ENCODE measurements around the gene EVA1A. TPM values are rescaled to one million over a fixed set of nuclear protein-coding genes. Genes with fewer than 3 reads are reported as not detected.

EVA1A gene
- total RNA-seq, 2 donors from 2014 or later: 0.38 to 0.56 TPM

DNA sequence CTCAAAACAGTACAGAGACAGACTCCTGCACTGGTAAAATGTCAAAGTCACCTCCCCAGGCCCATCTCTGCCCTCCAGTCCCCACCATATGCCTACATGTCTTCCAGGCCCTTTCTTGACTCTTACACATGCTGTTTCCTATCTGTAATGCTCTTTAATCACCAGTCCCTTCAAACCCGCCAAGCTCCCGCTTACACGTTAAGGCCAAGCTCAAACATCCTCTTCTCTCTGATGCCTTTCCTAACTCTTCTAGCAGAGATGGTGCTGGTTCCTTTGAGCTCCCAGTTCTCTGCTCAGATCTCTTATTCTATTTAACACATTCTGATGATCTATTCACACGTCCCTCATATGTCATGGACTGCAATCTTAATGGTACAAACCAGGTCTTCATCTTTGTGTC, 5.0 kb downstream of the EVA1A start:
- Mint-ChIP-seq H3K27ac (no peak overlapping the region), H3K27me3 (ENCODE audit: low read depth) (peaks cover 72% of the 10 kb centered on the region), H3K4me3 (no peak overlapping the region), H3K36me3 (ENCODE audit: insufficient read depth in 2 of 2) (no peaks in the 10 kb centered on the region), H3K4me1 (ENCODE audit: low read depth) (peaks cover 7% of the 10 kb centered on the region), H3K9me3 (no peaks in the 10 kb centered on the region)
- no peak for ATAC-seq (replicated peaks in 1 of 2)
- no peak for DNase-seq

DNA sequence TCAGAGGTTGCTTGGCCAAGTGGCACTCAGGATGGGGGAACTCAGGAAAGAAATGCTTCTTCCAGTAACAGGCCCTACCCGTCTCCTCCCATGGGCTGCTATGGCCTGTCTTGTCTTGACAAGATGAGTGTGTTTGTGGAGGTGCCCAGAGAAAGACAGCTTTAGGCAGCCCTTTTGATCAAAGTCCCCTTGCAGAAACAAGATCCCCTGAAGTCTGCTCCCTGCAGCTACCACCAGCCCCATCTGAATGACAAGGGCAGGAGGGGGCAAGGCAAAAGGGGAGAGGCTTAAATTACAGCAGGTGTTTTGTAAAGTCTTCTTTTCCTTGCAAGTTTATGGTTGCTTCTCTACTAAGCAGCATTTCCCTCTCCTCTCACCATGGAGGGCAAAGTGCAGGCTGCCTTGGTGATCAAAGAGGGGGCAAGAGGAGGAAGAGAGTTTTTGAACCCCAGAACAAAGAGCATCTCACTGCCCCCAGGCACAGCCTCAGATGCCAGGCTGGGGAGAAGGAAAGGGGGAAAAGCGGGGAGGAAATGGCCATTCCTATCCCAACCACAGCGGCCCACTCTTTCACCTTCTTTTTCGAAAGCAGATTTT, 6.7 kb downstream of the EVA1A start:
- H3K27me3 Mint-ChIP-seq (ENCODE audit: low read depth): peaks cover 64% of the 10 kb centered on the region
- no peak for ATAC-seq (replicated peaks in 1 of 2)
- no peaks in the 10 kb centered on the region for H3K36me3 Mint-ChIP-seq (ENCODE audit: insufficient read depth in 2 of 2)
- H3K4me1 Mint-ChIP-seq (ENCODE audit: low read depth): no peaks in the 10 kb centered on the region
- H3K9me3 Mint-ChIP-seq: no peaks in the 10 kb centered on the region
- DNase-seq: no peak
- no peak overlapping the region for H3K27ac Mint-ChIP-seq
- H3K4me3 Mint-ChIP-seq: no peak overlapping the region

DNA sequence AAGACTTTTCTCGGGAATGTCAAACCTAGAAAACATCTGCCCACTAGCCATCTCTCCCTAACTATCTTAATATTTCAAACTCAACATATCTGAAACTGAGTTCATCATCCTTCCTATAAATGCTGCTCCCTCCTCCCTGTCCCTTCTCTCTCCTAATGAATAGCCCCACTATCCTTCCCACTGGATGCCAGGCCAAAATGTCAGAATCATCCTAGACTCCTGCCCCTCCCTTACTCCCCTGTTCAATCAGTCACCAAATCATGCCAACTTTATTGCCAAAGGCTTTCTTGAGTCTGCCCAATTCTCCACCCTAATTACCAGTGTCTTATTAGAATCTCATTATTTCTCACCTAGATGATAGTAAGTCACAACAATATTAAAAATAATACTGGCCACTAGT, 8.5 kb downstream of the EVA1A start:
- H3K4me3 Mint-ChIP-seq: no peak overlapping the region
- H3K36me3 Mint-ChIP-seq (ENCODE audit: insufficient read depth in 2 of 2): no peaks in the 10 kb centered on the region
- H3K27ac Mint-ChIP-seq: no peak overlapping the region
- DNase-seq (no peak), ATAC-seq (replicated peaks in 1 of 2) (no peak)
- no peaks in the 10 kb centered on the region for H3K9me3 Mint-ChIP-seq
- peaks cover 58% of the 10 kb centered on the region for H3K27me3 Mint-ChIP-seq (ENCODE audit: low read depth)
- no peaks in the 10 kb centered on the region for H3K4me1 Mint-ChIP-seq (ENCODE audit: low read depth)

DNA sequence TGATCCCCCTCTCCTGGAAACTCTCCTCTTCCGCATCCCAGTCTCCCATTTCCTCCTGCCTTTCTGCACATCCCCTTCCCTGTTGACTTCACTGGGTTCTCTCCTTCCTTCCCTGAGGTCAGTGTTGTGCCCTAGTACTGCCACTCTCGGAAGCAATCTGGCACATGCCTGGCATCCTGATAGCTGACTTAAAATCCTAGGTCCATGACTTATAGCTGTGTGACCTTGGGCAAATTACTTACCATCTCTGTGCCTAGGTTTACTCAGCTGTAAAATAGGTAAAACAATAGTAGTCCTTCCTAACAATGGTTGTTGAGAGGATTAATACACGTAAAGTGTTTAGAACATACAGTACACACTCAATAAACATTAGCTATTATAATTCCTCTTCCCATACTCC, 9.3 kb downstream of the EVA1A start:
- ATAC-seq (replicated peaks in 1 of 2) (no peak), DNase-seq (no peak)
- Mint-ChIP-seq H3K27ac (no peak overlapping the region), H3K4me1 (ENCODE audit: low read depth) (no peaks in the 10 kb centered on the region), H3K36me3 (ENCODE audit: insufficient read depth in 2 of 2) (no peaks in the 10 kb centered on the region), H3K27me3 (ENCODE audit: low read depth) (peaks cover 56% of the 10 kb centered on the region), H3K4me3 (no peak overlapping the region), H3K9me3 (no peaks in the 10 kb centered on the region)

DNA sequence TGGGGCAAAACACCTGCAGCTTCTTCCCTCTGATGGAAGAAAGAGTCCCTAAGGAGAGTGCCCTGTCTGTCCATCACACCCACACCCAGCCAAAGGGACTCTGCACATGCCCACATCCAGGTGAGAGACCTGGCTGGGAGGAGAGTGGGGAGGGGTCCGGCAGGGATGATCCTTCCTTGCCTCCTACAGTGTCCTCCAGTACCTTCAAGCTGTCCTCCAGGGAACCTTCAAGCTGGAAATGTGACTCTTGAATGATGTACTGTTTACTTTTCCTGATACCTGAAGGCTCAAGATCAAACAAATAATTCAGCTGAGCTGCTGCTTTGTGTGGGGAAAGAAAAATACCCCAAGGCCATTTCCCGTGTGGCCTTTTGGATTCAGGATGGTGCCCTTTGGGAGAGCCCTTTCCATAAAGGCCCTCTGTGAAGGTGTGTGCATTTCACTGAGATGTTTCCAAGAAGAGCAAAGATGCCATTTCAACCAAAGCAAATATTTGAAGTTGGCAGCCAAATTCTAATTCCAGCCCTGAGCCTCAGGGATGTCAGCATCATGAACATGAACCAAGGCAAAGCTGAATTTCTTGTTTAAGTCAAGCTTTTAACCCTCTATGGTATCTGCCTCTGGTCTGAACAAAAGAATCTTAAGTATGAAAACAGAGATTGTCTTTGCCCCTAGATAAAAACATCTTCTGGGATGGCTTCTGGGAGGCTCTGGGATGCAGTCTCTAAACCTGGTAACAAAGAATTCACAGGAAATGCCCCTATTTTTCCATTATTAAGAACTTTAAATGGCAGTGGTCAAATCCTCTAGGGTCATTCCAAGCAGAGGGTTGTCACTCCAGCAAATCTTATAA, 11.1 kb downstream of the EVA1A start:
- peaks cover 51% of the 10 kb centered on the region for H3K27me3 Mint-ChIP-seq (ENCODE audit: low read depth)
- no peak overlapping the region for H3K4me3 Mint-ChIP-seq
- no peaks in the 10 kb centered on the region for H3K36me3 Mint-ChIP-seq (ENCODE audit: insufficient read depth in 2 of 2)
- no peak overlapping the region for H3K27ac Mint-ChIP-seq
- no peaks in the 10 kb centered on the region for H3K9me3 Mint-ChIP-seq
- H3K4me1 Mint-ChIP-seq (ENCODE audit: low read depth): no peaks in the 10 kb centered on the region
- ATAC-seq (replicated peaks in 1 of 2): no peak
- DNase-seq: no peak

DNA sequence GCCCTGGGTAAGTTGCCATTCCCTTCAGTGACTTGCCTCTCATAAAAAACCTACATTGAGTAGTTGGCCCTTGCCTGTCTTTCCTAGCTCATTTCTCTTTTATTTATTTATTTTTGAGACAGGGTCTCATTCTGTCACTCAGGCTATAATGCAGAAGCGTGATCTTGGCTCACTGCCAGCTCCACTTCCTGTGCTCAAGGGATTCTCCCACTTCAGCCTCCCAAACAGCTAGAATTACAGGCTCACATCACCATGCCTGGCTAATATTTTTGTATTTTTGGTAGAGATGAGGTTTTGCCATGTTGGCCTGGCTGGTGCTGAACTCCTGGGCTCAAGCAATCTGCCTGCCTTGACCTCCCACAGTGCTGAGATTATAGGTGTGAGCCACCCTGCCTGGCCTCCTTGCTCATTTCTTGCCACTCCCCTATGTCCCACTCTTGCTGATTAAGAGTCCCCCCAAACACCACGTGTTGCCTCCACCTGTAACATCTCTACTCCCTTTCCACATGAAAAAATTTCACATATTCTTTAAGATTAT, 12.6 kb downstream of the EVA1A start:
- Mint-ChIP-seq H3K4me3 (no peak overlapping the region), H3K36me3 (ENCODE audit: insufficient read depth in 2 of 2) (no peaks in the 10 kb centered on the region), H3K27me3 (ENCODE audit: low read depth) (peaks cover 43% of the 10 kb centered on the region), H3K9me3 (no peaks in the 10 kb centered on the region), H3K27ac (no peak overlapping the region), H3K4me1 (ENCODE audit: low read depth) (no peaks in the 10 kb centered on the region)
- ATAC-seq (replicated peaks in 1 of 2) (no peak), DNase-seq (no peak)

DNA sequence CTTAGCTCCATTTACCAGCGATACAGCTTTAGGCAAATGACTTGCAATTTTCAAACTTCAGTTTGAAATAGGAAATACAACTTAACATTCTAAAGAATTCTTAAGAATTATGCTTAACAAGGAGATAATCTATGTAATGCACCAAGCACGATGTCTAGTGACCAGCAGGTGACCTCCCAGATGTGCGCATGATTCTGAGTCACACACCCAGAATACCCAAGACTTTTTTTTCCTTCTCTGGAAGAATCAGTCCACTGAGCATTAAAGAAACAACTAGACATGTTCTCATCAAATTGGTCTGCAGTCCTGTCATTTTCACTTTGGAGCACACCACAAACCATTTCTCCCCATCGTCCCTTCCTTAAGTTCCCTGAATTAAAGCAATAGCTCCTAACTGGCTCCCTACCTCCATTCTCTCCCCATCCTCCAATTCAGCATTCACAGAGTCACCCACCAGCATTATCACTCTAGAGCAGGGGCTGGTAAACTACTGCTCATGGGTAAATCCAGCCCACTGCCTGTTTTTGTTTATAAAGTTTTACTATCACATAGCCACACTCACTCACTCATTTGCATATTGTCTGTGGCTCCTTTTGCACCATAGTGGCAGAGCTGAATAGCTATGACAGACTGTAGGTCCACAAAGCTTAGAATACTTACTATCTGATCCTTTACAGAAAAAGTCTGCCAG, 13.2 kb downstream of the EVA1A start:
- Mint-ChIP-seq H3K4me3 (no peak overlapping the region), H3K4me1 (ENCODE audit: low read depth) (no peaks in the 10 kb centered on the region)
- ATAC-seq (replicated peaks in 1 of 2): no peak

DNA sequence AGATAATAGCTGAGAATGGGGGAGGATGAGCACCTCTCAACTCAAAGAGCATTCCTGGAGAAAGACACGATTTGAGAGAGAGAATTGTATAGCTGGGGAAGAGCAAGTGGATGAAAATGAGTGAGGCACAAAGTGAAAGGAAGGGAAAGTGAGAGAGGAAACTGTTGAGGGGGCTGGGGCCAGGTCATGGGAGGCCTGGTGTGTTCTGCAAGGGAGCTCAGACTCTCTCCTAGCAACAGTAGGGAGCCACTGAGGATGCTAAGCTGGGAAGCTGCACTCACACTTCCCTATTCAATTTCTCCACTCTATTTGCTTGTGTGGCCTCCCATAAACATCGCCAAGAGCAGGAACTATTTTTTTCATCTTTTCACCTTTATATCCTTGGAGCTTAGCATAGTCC, 14.8 kb downstream of the EVA1A start:
- DNase-seq (no peak), ATAC-seq (replicated peaks in 1 of 2) (no peak)
- Mint-ChIP-seq H3K27ac (no peak overlapping the region), H3K4me3 (no peak overlapping the region), H3K4me1 (ENCODE audit: low read depth) (no peaks in the 10 kb centered on the region), H3K27me3 (ENCODE audit: low read depth) (peaks cover 31% of the 10 kb centered on the region), H3K36me3 (ENCODE audit: insufficient read depth in 2 of 2) (no peaks in the 10 kb centered on the region), H3K9me3 (peaks cover 0 to 2% of the 10 kb centered on the region in 2 donors)

More for the DNA sequence above, 13.2 kb downstream of the EVA1A start:
- DNase-seq: no peak
- Mint-ChIP-seq H3K27ac (no peak overlapping the region), H3K9me3 (no peaks in the 10 kb centered on the region), H3K36me3 (ENCODE audit: insufficient read depth in 2 of 2) (no peaks in the 10 kb centered on the region), H3K27me3 (ENCODE audit: low read depth) (peaks cover 38% of the 10 kb centered on the region)

DNA sequence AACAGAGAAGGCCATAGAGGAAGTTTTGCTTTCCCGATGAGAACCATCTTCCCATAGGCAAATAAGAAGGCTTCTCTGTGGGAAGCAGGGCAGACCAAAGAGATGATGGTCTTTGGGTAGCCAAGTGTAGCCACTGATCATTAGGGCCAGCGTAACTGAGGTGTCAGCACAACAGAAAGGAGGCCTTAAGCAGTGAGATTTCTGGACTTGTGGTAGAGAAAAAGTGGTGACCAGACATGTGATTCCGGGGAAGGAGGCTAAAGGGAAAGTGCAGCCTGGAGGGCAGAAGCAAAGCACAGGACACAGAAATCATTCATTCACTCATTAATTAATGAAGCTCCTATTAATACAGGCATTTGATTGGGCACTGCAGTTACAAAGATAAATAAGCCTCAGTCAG, 15.4 kb downstream of the EVA1A start:
- no peak for ATAC-seq (replicated peaks in 1 of 2)
- H3K4me3 Mint-ChIP-seq: no peak overlapping the region
- H3K36me3 Mint-ChIP-seq (ENCODE audit: insufficient read depth in 2 of 2): no peaks in the 10 kb centered on the region
- H3K4me1 Mint-ChIP-seq (ENCODE audit: low read depth): no peaks in the 10 kb centered on the region
- peaks cover 0 to 2% of the 10 kb centered on the region in 2 donors for H3K9me3 Mint-ChIP-seq
- peaks cover 29% of the 10 kb centered on the region for H3K27me3 Mint-ChIP-seq (ENCODE audit: low read depth)
- no peak for DNase-seq
- H3K27ac Mint-ChIP-seq: no peak overlapping the region

DNA sequence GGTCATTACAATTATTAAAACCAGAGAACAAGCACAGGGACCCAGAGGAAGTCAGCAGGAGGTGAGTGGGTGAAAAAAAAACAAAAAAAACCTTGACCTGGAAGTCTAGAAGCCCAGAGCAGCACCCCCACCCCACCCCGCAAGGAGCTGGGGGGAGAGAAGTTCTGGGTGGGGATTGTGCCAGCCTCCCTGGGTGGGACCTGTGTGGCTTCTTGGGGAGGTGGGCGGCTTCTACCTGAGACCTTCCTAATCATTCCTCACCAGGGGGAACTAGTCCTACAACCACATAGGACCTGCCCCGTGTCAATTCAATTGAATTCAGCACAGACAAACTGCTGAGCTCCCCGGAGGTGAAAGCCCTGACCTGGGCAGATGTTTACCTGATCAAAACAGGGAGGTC, 17.3 kb downstream of the EVA1A start:
- Mint-ChIP-seq H3K36me3 (ENCODE audit: insufficient read depth in 2 of 2) (no peaks in the 10 kb centered on the region), H3K4me3 (no peak overlapping the region), H3K27ac (no peak overlapping the region), H3K9me3 (peaks cover 0 to 2% of the 10 kb centered on the region in 2 donors), H3K27me3 (ENCODE audit: low read depth) (peaks cover 35% of the 10 kb centered on the region), H3K4me1 (ENCODE audit: low read depth) (no peaks in the 10 kb centered on the region)
- no peak for ATAC-seq (replicated peaks in 1 of 2)
- DNase-seq: no peak

DNA sequence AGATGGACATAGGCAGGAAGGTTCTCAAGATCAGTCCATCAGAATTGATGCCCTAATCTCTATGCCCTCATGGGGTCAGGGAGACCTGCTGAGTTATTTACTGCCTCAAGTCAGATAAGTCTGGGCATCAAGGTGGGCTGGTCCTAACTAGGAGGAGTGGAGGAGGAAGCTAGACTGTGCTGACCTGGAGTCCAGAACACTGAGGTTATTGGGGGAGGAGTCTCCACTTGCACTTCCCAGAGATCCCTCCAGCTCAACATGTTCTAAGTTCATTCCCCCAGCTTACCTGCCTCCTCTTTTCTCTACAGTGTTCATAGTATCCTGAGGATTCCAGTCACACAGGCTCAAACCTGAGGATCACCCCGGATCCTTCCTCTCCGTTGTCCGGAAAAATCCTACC, 19.3 kb downstream of the EVA1A start:
- DNase-seq: no peak
- no peak for ATAC-seq (replicated peaks in 1 of 2)
- no peaks in the 10 kb centered on the region for H3K4me1 Mint-ChIP-seq (ENCODE audit: low read depth)
- peaks cover 29% of the 10 kb centered on the region for H3K27me3 Mint-ChIP-seq (ENCODE audit: low read depth)
- no peak overlapping the region for H3K4me3 Mint-ChIP-seq
- peaks cover 0 to 2% of the 10 kb centered on the region in 2 donors for H3K9me3 Mint-ChIP-seq
- H3K36me3 Mint-ChIP-seq (ENCODE audit: insufficient read depth in 2 of 2): no peaks in the 10 kb centered on the region
- H3K27ac Mint-ChIP-seq: no peak overlapping the region

DNA sequence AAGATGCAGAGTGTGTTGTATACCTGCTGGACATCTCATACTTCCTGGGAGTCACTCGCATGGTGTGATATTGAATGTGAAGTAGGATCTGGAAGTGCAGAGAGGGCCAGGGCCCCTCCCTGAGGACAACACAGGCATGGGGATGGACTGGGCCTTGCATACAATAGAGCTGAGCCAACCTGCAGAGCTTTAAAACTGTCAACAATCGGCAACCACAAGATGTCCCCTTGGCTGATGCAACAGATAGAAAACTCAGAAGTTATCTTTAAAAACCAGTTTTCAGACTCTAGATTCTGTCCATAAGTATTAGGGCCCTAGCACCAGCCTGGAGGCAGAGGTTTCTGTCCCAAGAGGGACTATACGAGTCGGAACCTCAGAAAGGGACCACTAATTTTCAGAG, 19.7 kb downstream of the EVA1A start:
- H3K4me1 Mint-ChIP-seq (ENCODE audit: low read depth): no peaks in the 10 kb centered on the region
- H3K27me3 Mint-ChIP-seq (ENCODE audit: low read depth): peaks cover 28% of the 10 kb centered on the region
- no peaks in the 10 kb centered on the region for H3K36me3 Mint-ChIP-seq (ENCODE audit: insufficient read depth in 2 of 2)
- H3K9me3 Mint-ChIP-seq: peaks cover 0 to 2% of the 10 kb centered on the region in 2 donors
- H3K27ac Mint-ChIP-seq: no peak overlapping the region
- H3K4me3 Mint-ChIP-seq: no peak overlapping the region
- DNase-seq (no peak), ATAC-seq (replicated peaks in 1 of 2) (no peak)
